Prostate gland (tissue), 2 donors: Measurements from ENCODE around the gene PABPC1L. TPM values are rescaled to one million over a fixed set of nuclear protein-coding genes. Genes with fewer than 3 reads are reported as not detected.

Source experiments
- DNase-seq: peaks from one replicate; pipeline ENCODE4 v3.0.0-alpha.2; 2019; ENCODE audit warnings: low spot score
- H3K27ac ChIP-seq, 2 donors: fragments of 200-600 bp; sonication (generic); 2 replicates each; pipeline ENCODE4 v1.5.1; 2017 to 2019
- H3K27me3 ChIP-seq: fragments of 200-600 bp; sonication (generic); replicated peaks from 2 replicates; pipeline ENCODE4 v1.5.1; 2019; ENCODE audit not compliant: insufficient read depth
- H3K36me3 ChIP-seq, 2 donors: fragments of 200-600 bp; sonication (generic); 1 replicate in 1 of 2; 2 replicates in 1 of 2; pipeline versions ENCODE4 v1.5.1 to v1.8.1; 2017 to 2019
- H3K4me1 ChIP-seq: fragments of 200-600 bp; sonication (generic); replicated peaks from 2 replicates; pipeline ENCODE4 v1.5.1; 2019
- H3K4me3 ChIP-seq, 2 donors: fragments of 200-600 bp; sonication (generic); 2 replicates each; pipeline ENCODE4 v1.5.1; 2017 to 2019
- H3K9me3 ChIP-seq: fragments of 200-600 bp; sonication (generic); 2 replicates; pipeline ENCODE4 v1.5.1; 2017
- CTCF ChIP-seq, 4 experiments: fragments of 200-600 bp in 2 of 4; fragments of 450-650 bp in 2 of 4; sonication (generic) in 2 of 4; IDR thresholded peaks; 1 replicate in 3 of 4; 2 replicates in 1 of 4; pipeline ENCODE4 v1.5.1; 2016 to 2019; ENCODE audit warnings: antibody characterized with exemption in 4 of 4, mild to moderate bottlenecking in 2 of 4, moderate library complexity in 2 of 4
- POLR2A ChIP-seq: fragments of 450-650 bp; IDR thresholded peaks from one replicate; pipeline ENCODE4 v1.6.1; 2016; ENCODE audit warnings: antibody characterized with exemption, mild to moderate bottlenecking
- POLR2AphosphoS5 ChIP-seq: sonication (generic); formaldehyde crosslinking; IDR thresholded peaks from one replicate; pipeline ENCODE4 v1.6.1; 2017; ENCODE audit warnings: antibody characterized with exemption
- WGBS: methylation state at CpG from one replicate; pipeline ENCODE4 v1.1.5; 2018; 5-methylcytosine and 5-hydroxymethylcytosine counted together
- intact Hi-C: fragments of 100-400 bp; cut with DNase I; formaldehyde crosslinking; loops from one replicate; pipeline ENCODE4 v1.14.2; 2022
- total RNA-seq, 2 donors: library from RNA; depleted of rRNA; stranded (reverse); fragments of >200 nt; gene quantifications; one replicate each; pipeline ENCODE4 v1.1.0, GENCODE V29; 2016

The PABPC1L gene
- total RNA-seq, 2 donors from 2014 or later = 35.6 to 48.9 TPM

- intact Hi-C loops = no loop called here
- Histone ChIP-seq H3K27ac (peak overlapping the region; percentile 8 to 26), H3K36me3 (no peaks in the 10 kb centered on the region), H3K27me3 (no peaks in the 10 kb centered on the region), H3K9me3 (no peaks in the 10 kb centered on the region), H3K4me3 (no peak overlapping the region), H3K4me1 (no peaks in the 10 kb centered on the region)
- peak; percentile 29 for DNase-seq
- WGBS = 38% methylated on average over 2 of the region's 2 CpGs
- TF ChIP-seq CTCF (IDR thresholded peaks at IDR 0.05) (no peak), POLR2AphosphoS5 (peak; percentile 48), POLR2A (no peak)
Observed at GRCh38 chr20:44979090-44979621, 69.3 kb downstream of the PABPC1L start.

- Histone ChIP-seq H3K36me3 (no peaks in the 10 kb centered on the region), H3K27me3 (no peaks in the 10 kb centered on the region), H3K4me1 (no peaks in the 10 kb centered on the region), H3K4me3 (no peak overlapping the region), H3K9me3 (no peaks in the 10 kb centered on the region), H3K27ac (no peak overlapping the region)
- no peak for TF ChIP-seq POLR2AphosphoS5
- no peak for TF ChIP-seq POLR2A
- TF ChIP-seq CTCF (IDR thresholded peaks at IDR 0.05) = no peak
- no peak for DNase-seq
- 86% methylated on average over 8 of the region's 8 CpGs for WGBS
- intact Hi-C loops = no loop called here
Observed at GRCh38 chr20:44981736-44982406, 72.0 kb downstream of the PABPC1L start.

DNA sequence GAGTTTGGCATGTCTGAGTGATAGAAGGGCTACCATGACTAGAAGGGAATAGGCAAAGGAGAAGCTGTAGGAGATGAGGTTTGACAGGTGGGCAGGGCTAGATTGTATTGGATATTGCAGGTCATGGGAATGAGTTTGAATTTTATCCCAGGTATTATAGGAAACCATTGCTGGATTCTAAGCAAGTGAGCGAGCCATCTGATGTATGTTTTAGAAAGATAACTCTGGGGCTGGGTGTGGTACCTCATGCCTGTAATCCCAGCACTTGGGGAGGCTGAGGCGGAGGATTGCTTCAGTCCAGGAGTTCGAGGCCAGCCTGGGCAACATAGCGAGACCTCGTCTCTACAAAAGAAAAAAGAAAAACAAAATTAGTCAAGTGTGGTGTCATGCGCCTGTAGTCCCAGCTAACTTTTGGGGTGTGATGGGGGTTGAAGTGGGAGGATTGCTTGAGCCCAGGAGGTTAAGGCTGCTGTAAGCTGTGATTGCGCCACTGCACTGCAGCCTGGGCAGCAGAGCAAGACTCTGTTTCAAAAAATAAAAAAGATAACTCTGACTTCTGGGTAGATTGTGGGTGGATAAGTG, 73.3 kb downstream of the PABPC1L start:
- H3K27me3 ChIP-seq = no peaks in the 10 kb centered on the region

DNA sequence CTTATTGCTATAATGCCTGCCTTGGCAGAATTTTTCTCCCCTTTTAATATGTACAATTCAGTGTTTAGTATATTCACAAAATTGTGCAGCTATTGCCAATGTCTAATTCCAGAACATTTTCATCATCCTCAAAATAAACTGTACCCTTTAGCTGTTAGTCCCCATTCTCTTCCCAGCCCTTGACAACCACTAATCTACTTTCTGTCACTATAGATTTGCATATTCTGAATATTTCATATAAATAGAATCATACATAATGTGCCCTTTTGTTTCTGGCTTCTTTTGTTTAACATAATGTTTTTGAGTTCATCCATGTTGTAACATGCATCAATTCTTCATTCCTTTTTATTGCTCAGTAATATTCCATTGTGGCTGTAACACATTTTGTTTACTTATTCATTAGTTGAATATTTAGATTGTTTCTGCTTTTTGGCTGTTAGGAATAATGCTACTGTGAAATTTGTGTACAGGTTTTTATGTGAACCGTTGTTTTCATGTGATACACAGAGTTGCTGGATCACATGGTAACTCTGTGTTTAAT, 78.8 kb downstream of the PABPC1L start:
- Histone ChIP-seq H3K4me1 (no peaks in the 10 kb centered on the region), H3K4me3 (no peak overlapping the region), H3K27me3 (no peaks in the 10 kb centered on the region), H3K36me3 (no peaks in the 10 kb centered on the region), H3K9me3 (no peaks in the 10 kb centered on the region), H3K27ac (no peak overlapping the region)
- TF ChIP-seq CTCF (IDR thresholded peaks at IDR 0.05) (no peak), POLR2A (no peak), POLR2AphosphoS5 (no peak)
- intact Hi-C loops = no loop called here
- DNase-seq = no peak
- WGBS = 96% methylated on average over 1 of the region's 1 CpG

More for the DNA sequence above, 73.3 kb downstream of the PABPC1L start:
- WGBS = 98% methylated on average over 7 of the region's 7 CpGs
- Histone ChIP-seq H3K9me3 (no peaks in the 10 kb centered on the region), H3K4me3 (no peak overlapping the region), H3K36me3 (no peaks in the 10 kb centered on the region), H3K4me1 (no peaks in the 10 kb centered on the region), H3K27ac (no peak overlapping the region)
- DNase-seq = no peak
- intact Hi-C loops = no loop called here
- TF ChIP-seq CTCF (IDR thresholded peaks at IDR 0.05) = no peak
- no peak for TF ChIP-seq POLR2AphosphoS5
- TF ChIP-seq POLR2A = no peak

Other genes with a start within 250 kb of the PABPC1L start
- 10 to 100 TPM; 62.9 to 64.3 TPM for gene CCN5, start 194.7 kb upstream of the PABPC1L start, total RNA-seq
- 10 to 100 TPM in 1 of 2 donors, 1 to 10 TPM in 1; 1.5 to 16.1 TPM for gene KCNK15, start 164.2 kb upstream of the PABPC1L start, total RNA-seq
- gene RIMS4, start 99.5 kb upstream of the PABPC1L start, total RNA-seq = 10 to 100 TPM in 1 of 2 donors, 1 to 10 TPM in 1; 1.0 to 61.9 TPM
- 100 to 1,000 TPM; 122 to 131 TPM for gene YWHAB, start 24.4 kb upstream of the PABPC1L start, total RNA-seq
- gene TOMM34, start 50.3 kb downstream of the PABPC1L start, total RNA-seq = 100 to 1,000 TPM in 1 of 2 donors, 10 to 100 TPM in 1; 24.4 to 163 TPM
- gene STK4, start 56.5 kb downstream of the PABPC1L start, total RNA-seq = 10 to 100 TPM; 14.4 to 35.1 TPM
- 1 to 10 TPM in 1 of 2 donors, under 1 TPM in 1; 0.09 to 4.7 TPM for gene KCNS1, start 191.1 kb downstream of the PABPC1L start, total RNA-seq
- 1 to 10 TPM; 1.0 to 2.3 TPM for gene WFDC5, start 205.1 kb downstream of the PABPC1L start, total RNA-seq
- gene WFDC12, start 214.4 kb downstream of the PABPC1L start, total RNA-seq = not detected